Peyer's patch (tissue), 4 donors: Measurements from ENCODE around the gene MMUT. TPM values are rescaled to one million over a fixed set of nuclear protein-coding genes. Genes with fewer than 3 reads are reported as not detected.
"Not testable (repeated sequence)": the region's sequence is repeated elsewhere in the genome, so short reads cannot be mapped to it uniquely, and the experiment has no call there.

ENCODE experiments used
- DNase-seq, 3 donors: peaks; one replicate each; pipeline ENCODE4 v3.0.0-alpha.2; 2017 to 2019
- H3K27ac ChIP-seq, 4 donors: fragments of 200-600 bp; sonication (generic); one replicate each; pipeline ENCODE4 v1.5.1; 2016 to 2019
- H3K27me3 ChIP-seq, 2 donors: fragments of 200-600 bp; sonication (generic); one replicate each; pipeline ENCODE4 v1.5.1; 2019
- H3K36me3 ChIP-seq, 3 donors: fragments of 200-600 bp; sonication (generic); one replicate each; pipeline ENCODE4 v1.5.1; 2016 to 2019
- H3K4me1 ChIP-seq, 4 donors: fragments of 200-600 bp; sonication (generic); one replicate each; pipeline ENCODE4 v1.5.1; 2016 to 2019
- H3K4me3 ChIP-seq, 4 donors: fragments of 200-600 bp; sonication (generic); 1 replicate in 3 of 4; 2 replicates in 1 of 4; pipeline ENCODE4 v1.5.1; 2016 to 2019; ENCODE audit warnings: mild to moderate bottlenecking in 1 of 4
- H3K9me3 ChIP-seq, 4 donors: fragments of 200-600 bp; sonication (generic); one replicate each; pipeline ENCODE4 v1.5.1; 2016 to 2019; ENCODE audit warnings: mild to moderate bottlenecking in 1 of 4
- POLR2A ChIP-seq, 2 donors: fragments of 450-650 bp; IDR thresholded peaks; one replicate each; pipeline ENCODE4 v1.5.1; 2017; ENCODE audit warnings: antibody characterized with exemption in 2 of 2, mild to moderate bottlenecking in 2 of 2, moderate library complexity in 2 of 2
- total RNA-seq, 4 donors: library from RNA; depleted of rRNA; stranded (reverse); fragments of >200 nt; gene quantifications; one replicate each; pipeline ENCODE4 v1.1.0, GENCODE V29; 2016
- TF ChIP-seq, protein P1 (sequence below), 6 experiments: fragments of 450-650 bp in 4 of 6; fragments of 200-600 bp in 2 of 6; sonication (generic) in 1 of 6; IDR thresholded peaks; one replicate each; pipeline ENCODE4 v1.5.1; 2017 to 2019; ENCODE audit warnings: antibody characterized with exemption in 6 of 6, mild to moderate bottlenecking in 3 of 6, moderate library complexity in 1 of 6

The MMUT gene
- total RNA-seq, 4 donors from 2014 or later, result 10.7 to 24.5 (median 16.9) TPM

DNA sequence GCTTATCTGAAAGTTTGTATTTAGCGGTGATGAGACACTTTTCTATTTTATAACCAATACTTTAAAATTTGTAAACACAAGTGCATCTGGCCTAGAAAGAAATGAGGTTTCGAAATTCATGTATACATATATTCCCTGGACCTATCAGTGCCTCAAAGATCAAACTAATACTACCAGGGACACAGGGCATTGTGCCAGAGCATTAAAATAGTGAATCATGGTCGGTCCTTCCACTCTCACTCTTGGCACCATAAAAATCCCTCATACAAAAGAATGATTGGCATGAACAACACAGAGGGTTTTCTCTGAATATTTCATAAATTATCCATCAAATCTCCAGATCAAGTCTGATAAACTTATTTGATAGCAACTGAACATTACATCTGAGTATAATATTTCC is 62.0 kb downstream of the MMUT start:
- H3K27ac ChIP-seq, result no peak overlapping the region
- DNase-seq, result no peak
- no peaks in the 10 kb centered on the region for H3K27me3 ChIP-seq
- TF ChIP-seq POLR2A (IDR thresholded peaks at IDR 0.05), result no peak
- TF ChIP-seq, protein P1, sequence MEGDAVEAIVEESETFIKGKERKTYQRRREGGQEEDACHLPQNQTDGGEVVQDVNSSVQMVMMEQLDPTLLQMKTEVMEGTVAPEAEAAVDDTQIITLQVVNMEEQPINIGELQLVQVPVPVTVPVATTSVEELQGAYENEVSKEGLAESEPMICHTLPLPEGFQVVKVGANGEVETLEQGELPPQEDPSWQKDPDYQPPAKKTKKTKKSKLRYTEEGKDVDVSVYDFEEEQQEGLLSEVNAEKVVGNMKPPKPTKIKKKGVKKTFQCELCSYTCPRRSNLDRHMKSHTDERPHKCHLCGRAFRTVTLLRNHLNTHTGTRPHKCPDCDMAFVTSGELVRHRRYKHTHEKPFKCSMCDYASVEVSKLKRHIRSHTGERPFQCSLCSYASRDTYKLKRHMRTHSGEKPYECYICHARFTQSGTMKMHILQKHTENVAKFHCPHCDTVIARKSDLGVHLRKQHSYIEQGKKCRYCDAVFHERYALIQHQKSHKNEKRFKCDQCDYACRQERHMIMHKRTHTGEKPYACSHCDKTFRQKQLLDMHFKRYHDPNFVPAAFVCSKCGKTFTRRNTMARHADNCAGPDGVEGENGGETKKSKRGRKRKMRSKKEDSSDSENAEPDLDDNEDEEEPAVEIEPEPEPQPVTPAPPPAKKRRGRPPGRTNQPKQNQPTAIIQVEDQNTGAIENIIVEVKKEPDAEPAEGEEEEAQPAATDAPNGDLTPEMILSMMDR (IDR thresholded peaks at IDR 0.05), result no peak
- no peaks in the 10 kb centered on the region for H3K4me1 ChIP-seq
- no peaks in the 10 kb centered on the region for H3K9me3 ChIP-seq
- H3K36me3 ChIP-seq, result no peaks in the 10 kb centered on the region
- H3K4me3 ChIP-seq, result no peak overlapping the region

- H3K27ac ChIP-seq, H3K4me3 ChIP-seq, H3K27me3 ChIP-seq, DNase-seq, H3K36me3 ChIP-seq, H3K4me1 ChIP-seq, H3K9me3 ChIP-seq: not testable (repeated sequence)
Observed at GRCh38 chr6:49386667-49387508, 76.2 kb downstream of the MMUT start.

- Histone ChIP-seq H3K27ac (no peak overlapping the region), H3K4me1 (no peaks in the 10 kb centered on the region), H3K36me3 (no peaks in the 10 kb centered on the region), H3K9me3 (no peaks in the 10 kb centered on the region), H3K27me3 (no peaks in the 10 kb centered on the region), H3K4me3 (no peak overlapping the region)
- DNase-seq, result no peak
- TF ChIP-seq POLR2A (IDR thresholded peaks at IDR 0.05), result no peak
- TF ChIP-seq, protein P1 (IDR thresholded peaks at IDR 0.05), result no peak
Observed at GRCh38 chr6:49384904-49385303, 78.1 kb downstream of the MMUT start.

Other genes starting within 250 kb of the MMUT start
- gene CENPQ, start 117 bp upstream of the MMUT start, total RNA-seq, result 1 to 10 TPM in 3 of 4 donors, under 1 TPM in 1; 0.88 to 5.8 (median 1.6) TPM
- gene GLYATL3, start 36.7 kb upstream of the MMUT start, total RNA-seq, result not detected
- gene C6orf141, start 87.4 kb upstream of the MMUT start, total RNA-seq, result 1 to 10 TPM in 3 of 4 donors, not detected in 1; 4.9 to 8.6 (median 8.2) TPM
- not detected for gene RHAG, start 173.6 kb upstream of the MMUT start, total RNA-seq